ENCODE data around the gene PLXNA1. TPM values are rescaled to one million over a fixed set of nuclear protein-coding genes. Genes with fewer than 3 reads are reported as not detected.

Gene PLXNA1
- polyA plus RNA-seq, 1 donor from 2014 or later: 65.6 TPM

- no peak overlapping the region for H3K27ac ChIP-seq (ENCODE audit: low read length)
- no peaks in the 10 kb centered on the region for H3K27me3 ChIP-seq (ENCODE audit: insufficient read depth, low read depth, low read length)
- no peaks in the 10 kb centered on the region for H3K9me3 ChIP-seq (ENCODE audit: low read length)
- H3K79me2 ChIP-seq (replicated peaks; ENCODE audit: insufficient read depth, low read length): no peaks in the 10 kb centered on the region
- H3K4me3 ChIP-seq (ENCODE audit: low read length): no peak overlapping the region
- H3K9me2 ChIP-seq (ENCODE audit: insufficient read depth, low read length): no peaks in the 10 kb centered on the region
- H3K4me2 ChIP-seq (ENCODE audit: low read length): no peak overlapping the region
- TF ChIP-seq MXI1 (conservative IDR thresholded peaks at IDR 0.05; ENCODE audit: poor library complexity, severe bottlenecking) (no peak), POLR2AphosphoS5 (IDR thresholded peaks at IDR 0.05) (no peak), EP300 (conservative IDR thresholded peaks at IDR 0.05; ENCODE audit: poor library complexity, severe bottlenecking) (no peak), RAD21 (conservative IDR thresholded peaks at IDR 0.05) (no peak), EZH2 (IDR thresholded peaks at IDR 0.05; ENCODE audit: borderline replicate concordance, insufficient read depth, low read length, poor library complexity, severe bottlenecking) (no peak), TAF1 (IDR thresholded peaks at IDR 0.05; ENCODE audit: low read depth) (no peak), SMC3 (conservative IDR thresholded peaks at IDR 0.05; ENCODE audit: poor library complexity) (no peak)
- TF ChIP-seq, protein P1, sequence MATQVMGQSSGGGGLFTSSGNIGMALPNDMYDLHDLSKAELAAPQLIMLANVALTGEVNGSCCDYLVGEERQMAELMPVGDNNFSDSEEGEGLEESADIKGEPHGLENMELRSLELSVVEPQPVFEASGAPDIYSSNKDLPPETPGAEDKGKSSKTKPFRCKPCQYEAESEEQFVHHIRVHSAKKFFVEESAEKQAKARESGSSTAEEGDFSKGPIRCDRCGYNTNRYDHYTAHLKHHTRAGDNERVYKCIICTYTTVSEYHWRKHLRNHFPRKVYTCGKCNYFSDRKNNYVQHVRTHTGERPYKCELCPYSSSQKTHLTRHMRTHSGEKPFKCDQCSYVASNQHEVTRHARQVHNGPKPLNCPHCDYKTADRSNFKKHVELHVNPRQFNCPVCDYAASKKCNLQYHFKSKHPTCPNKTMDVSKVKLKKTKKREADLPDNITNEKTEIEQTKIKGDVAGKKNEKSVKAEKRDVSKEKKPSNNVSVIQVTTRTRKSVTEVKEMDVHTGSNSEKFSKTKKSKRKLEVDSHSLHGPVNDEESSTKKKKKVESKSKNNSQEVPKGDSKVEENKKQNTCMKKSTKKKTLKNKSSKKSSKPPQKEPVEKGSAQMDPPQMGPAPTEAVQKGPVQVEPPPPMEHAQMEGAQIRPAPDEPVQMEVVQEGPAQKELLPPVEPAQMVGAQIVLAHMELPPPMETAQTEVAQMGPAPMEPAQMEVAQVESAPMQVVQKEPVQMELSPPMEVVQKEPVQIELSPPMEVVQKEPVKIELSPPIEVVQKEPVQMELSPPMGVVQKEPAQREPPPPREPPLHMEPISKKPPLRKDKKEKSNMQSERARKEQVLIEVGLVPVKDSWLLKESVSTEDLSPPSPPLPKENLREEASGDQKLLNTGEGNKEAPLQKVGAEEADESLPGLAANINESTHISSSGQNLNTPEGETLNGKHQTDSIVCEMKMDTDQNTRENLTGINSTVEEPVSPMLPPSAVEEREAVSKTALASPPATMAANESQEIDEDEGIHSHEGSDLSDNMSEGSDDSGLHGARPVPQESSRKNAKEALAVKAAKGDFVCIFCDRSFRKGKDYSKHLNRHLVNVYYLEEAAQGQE (IDR thresholded peaks at IDR 0.05; ENCODE audit: borderline replicate concordance): no peak
- TF ChIP-seq, protein P2, sequence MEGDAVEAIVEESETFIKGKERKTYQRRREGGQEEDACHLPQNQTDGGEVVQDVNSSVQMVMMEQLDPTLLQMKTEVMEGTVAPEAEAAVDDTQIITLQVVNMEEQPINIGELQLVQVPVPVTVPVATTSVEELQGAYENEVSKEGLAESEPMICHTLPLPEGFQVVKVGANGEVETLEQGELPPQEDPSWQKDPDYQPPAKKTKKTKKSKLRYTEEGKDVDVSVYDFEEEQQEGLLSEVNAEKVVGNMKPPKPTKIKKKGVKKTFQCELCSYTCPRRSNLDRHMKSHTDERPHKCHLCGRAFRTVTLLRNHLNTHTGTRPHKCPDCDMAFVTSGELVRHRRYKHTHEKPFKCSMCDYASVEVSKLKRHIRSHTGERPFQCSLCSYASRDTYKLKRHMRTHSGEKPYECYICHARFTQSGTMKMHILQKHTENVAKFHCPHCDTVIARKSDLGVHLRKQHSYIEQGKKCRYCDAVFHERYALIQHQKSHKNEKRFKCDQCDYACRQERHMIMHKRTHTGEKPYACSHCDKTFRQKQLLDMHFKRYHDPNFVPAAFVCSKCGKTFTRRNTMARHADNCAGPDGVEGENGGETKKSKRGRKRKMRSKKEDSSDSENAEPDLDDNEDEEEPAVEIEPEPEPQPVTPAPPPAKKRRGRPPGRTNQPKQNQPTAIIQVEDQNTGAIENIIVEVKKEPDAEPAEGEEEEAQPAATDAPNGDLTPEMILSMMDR (IDR thresholded peaks at IDR 0.05; ENCODE audit: poor library complexity, severe bottlenecking): no peak
- no peaks in the 10 kb centered on the region for H3K36me3 ChIP-seq (ENCODE audit: insufficient read depth, low read length)
- no peak overlapping the region for H3K9ac ChIP-seq (ENCODE audit: low read length)
- no peak overlapping the region for H2AFZ ChIP-seq (ENCODE audit: low read depth, low read length)
- H4K20me1 ChIP-seq (ENCODE audit: insufficient read depth): peaks cover 26% of the 10 kb centered on the region
- H3F3A ChIP-seq (ENCODE audit: insufficient read depth, low read length, poor library complexity, severe bottlenecking): no peaks in the 10 kb centered on the region
These were observed 21.9 kb downstream of the PLXNA1 start for GRCh38 chr3:127004641-127005397.

DNA sequence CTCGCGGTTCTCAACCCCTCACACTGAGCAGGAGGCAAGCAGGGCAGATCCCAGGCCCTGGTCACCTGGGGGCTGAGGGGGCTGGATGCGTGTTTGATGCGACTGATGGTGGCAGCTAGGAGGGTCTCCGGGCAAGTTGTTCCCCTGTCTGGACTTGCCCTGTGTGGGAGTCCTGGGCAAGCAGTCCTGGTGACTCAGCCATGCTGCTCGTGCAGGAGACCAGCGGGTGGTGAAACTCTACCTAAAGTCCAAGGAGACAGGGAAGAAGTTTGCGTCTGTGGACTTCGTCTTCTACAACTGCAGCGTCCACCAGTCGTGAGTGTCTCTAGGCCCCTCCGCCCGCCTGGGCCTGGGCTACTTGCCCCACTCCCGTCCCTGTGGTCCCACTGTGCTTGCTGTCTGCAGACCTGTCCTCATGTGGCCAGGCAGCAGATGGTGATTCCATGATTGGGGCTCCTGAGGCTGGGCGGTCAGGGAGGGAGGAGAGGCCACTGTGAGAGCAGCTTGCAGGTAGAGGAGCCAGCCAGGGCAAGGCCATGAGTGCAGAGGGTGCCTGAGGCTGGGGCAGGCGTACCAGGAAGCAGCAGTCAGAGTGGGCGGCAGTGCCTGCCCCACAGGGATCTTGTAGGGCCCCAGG, 23.1 kb downstream of the PLXNA1 start:
- H3K27ac ChIP-seq (ENCODE audit: low read length): no peak overlapping the region
- no peaks in the 10 kb centered on the region for H3K79me2 ChIP-seq (replicated peaks; ENCODE audit: insufficient read depth, low read length)
- no peaks in the 10 kb centered on the region for H3F3A ChIP-seq (ENCODE audit: insufficient read depth, low read length, poor library complexity, severe bottlenecking)
- no peaks in the 10 kb centered on the region for H3K27me3 ChIP-seq (ENCODE audit: insufficient read depth, low read depth, low read length)
- TF ChIP-seq SMC3 (conservative IDR thresholded peaks at IDR 0.05; ENCODE audit: poor library complexity) (no peak), EZH2 (IDR thresholded peaks at IDR 0.05; ENCODE audit: borderline replicate concordance, insufficient read depth, low read length, poor library complexity, severe bottlenecking) (no peak), TAF1 (IDR thresholded peaks at IDR 0.05; ENCODE audit: low read depth) (no peak), RAD21 (conservative IDR thresholded peaks at IDR 0.05) (no peak), MXI1 (conservative IDR thresholded peaks at IDR 0.05; ENCODE audit: poor library complexity, severe bottlenecking) (no peak), EP300 (conservative IDR thresholded peaks at IDR 0.05; ENCODE audit: poor library complexity, severe bottlenecking) (no peak), POLR2AphosphoS5 (IDR thresholded peaks at IDR 0.05) (no peak)
- TF ChIP-seq, protein P2 (IDR thresholded peaks at IDR 0.05; ENCODE audit: poor library complexity, severe bottlenecking): no peak
- TF ChIP-seq, protein P1 (IDR thresholded peaks at IDR 0.05; ENCODE audit: borderline replicate concordance): no peak
- H3K9ac ChIP-seq (ENCODE audit: low read length): no peak overlapping the region
- H2AFZ ChIP-seq (ENCODE audit: low read depth, low read length): no peak overlapping the region
- no peaks in the 10 kb centered on the region for H3K9me3 ChIP-seq (ENCODE audit: low read length)
- no peak overlapping the region for H3K4me2 ChIP-seq (ENCODE audit: low read length)
- H4K20me1 ChIP-seq (ENCODE audit: insufficient read depth): peaks cover 23% of the 10 kb centered on the region
- no peaks in the 10 kb centered on the region for H3K36me3 ChIP-seq (ENCODE audit: insufficient read depth, low read length)
- no peaks in the 10 kb centered on the region for H3K9me2 ChIP-seq (ENCODE audit: insufficient read depth, low read length)
- H3K4me3 ChIP-seq (ENCODE audit: low read length): no peak overlapping the region
